Subcutaneous adipose tissue (tissue), 4 donors: ENCODE results near the gene PRSS8. TPM values are rescaled to one million over a fixed set of nuclear protein-coding genes. Genes with fewer than 3 reads are reported as not detected.

Source experiments
- CTCF ChIP-seq: fragments of 450-650 bp; IDR thresholded peaks from one replicate; pipeline ENCODE4 v1.5.1; 2016; ENCODE audit warnings: low read depth, mild to moderate bottlenecking, control low read depth, antibody characterized with exemption, moderate library complexity
- total RNA-seq, 4 donors: library from RNA; depleted of rRNA; stranded (reverse); fragments of >200 nt; gene quantifications; one replicate each; pipeline ENCODE4 v1.1.0, GENCODE V29; 2016

PRSS8 gene
- total RNA-seq, 4 donors from 2014 or later, result 1.4 TPM; not detected in 3

DNA sequence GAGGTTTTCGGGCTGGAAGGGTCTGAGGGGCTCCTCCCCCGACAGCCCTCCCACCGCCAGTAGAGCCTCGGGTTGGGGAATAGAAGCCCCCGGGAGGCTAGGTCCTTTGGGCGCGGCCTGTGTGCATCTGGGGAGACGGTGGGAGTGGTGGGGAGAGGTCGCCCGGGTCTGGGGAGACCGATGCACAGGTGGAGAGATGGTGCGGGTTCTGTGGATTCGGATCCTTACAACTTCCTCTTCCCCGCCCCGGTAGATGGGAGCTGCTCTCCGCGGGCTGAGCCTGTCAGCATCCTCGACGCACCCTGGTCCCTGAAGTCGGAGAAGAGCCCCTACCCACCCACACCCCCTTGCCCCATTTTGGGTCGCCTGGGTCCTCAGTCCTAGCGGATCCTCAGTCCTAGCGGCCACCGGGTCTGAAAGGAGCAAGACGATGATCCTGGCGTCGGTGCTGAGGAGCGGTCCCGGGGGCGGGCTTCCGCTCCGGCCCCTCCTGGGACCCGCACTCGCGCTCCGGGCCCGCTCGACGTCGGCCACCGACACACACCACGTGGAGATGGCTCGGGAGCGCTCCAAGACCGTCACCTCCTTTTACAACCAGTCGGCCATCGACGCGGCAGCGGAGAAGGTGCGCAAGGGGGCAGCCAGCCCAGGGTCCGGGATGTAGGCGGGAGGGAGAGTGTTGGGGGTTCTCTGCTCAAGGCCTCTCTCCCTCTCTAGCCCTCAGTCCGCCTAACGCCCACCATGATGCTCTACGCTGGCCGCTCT, 26.6 kb downstream of the PRSS8 start:
- TF ChIP-seq CTCF, result no peak

DNA sequence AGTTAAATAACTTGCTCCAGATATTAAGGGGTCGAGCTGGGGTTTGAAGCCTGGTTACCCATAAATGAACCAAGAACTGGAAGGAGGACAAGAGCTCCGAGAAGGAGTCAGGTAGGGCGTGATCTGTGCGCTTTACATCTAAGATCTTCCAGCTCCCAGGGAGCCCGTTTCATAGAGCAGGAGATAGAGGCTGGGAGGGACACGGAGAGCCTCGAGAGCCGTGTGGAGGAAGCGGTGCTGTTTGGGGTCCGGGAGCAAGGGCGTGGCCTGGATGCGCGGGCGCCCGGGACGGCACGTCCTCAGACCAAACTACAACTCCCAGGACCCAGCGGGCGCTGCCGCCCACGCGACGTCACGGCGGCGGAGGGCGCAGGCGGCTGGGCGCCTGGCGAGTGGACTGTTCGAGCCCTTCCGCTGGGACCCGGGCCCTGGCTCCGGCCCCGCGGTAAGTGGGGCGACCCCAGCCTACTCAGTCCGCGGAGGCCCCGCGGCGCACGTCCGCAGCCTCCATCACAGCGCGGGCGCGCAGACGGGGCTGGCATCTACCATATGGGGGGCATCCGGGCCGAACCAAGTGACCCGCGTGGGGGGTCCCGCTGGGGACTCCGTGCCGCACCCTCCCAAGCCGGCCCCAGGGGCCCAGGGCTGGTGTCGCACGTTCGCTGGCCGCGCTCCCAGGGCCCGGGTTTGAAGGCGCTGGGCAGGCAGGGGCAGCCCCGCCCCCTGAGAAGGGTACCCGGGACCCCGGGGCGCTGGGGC, 27.3 kb downstream of the PRSS8 start, which contains the start of gene BCKDK:
Gene BCKDK, plus strand, starts transcription at position 352 of the 759 bp plus-strand sequence. CDS start 838 bp downstream, outside the sequence.
- TF ChIP-seq CTCF, result no peak

GRCh38 chr16:31107465-31107867, 28.1 kb downstream of the PRSS8 start:
- no peak for TF ChIP-seq CTCF

GRCh38 chr16:31106509-31107464, 28.7 kb downstream of the PRSS8 start:
- no peak for TF ChIP-seq CTCF

DNA sequence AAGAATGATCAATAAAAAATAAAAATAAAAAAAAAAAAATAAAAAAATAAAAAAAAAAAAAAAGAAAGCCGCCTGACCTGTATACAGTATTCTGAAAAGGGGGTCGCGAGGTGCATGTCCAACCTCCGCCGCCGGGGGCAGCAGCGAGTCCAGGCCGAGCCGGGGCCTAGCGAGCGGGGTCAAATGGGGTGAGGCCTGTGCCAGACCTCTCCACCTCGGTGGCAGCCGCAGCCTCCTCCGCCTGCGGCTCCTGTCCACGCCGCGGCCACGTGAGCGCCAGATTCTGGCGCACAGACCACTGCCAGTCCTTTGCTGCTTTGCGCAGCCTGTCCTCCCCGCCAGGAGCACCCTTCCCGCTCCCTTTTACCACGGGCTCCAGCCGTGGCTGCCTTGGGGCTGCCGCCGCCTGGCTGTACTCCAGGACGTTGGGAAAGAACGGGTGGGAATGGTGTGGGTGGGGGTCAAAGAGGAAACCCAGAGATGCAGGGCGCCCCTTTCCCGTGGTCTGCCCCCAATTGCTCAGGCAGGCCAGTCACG, 29.8 kb downstream of the PRSS8 start:
- TF ChIP-seq CTCF, result no peak

DNA sequence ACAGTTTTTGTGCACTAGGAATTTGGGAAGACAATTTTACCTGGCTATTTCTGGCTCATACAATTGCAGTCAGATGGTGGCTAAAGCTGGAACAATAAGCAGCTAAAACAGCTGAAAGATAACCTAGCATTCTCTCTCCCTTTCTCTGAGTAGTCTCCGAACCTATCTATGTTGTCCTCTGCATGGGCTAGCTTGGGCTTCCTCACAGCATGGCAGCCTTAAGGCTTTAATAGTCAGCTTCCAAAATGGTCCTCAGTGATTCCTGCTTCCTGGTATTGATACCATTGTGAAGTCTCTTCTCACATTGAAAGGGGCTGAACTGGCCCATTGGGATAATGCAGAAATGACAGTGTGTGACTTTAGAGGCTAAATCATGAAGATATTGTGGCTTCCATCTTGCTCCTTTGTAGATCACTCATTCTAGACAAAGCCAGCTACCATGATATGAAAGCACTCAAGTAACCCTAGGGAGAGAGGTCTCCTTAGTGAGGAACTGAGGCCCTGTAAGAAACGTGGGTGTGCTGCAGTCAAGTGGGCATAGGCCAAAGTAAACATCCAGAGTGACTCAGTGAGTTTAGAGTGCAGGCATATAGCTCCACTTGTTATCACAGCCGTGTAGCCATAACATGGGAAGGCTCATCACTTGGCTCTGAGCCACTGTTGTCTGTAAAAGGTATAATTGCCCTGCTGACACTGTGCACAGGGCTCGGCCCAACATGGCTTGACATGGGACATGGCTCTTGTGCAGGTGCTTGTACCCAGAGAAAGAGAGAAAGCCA, 35.5 kb downstream of the PRSS8 start:
- TF ChIP-seq CTCF, result no peak
